HG03439 (cell line): ENCODE measurements around the gene ASB11.
"Not testable (repeated sequence)": the region's sequence is repeated elsewhere in the genome, so short reads cannot be mapped to it uniquely, and the experiment has no call there.

Experiments used
- ATAC-seq: cut with Tn5 transposase; IDR thresholded peaks from one replicate; pipeline ENCODE4 v1.9.1; 2021; ENCODE audit warnings: mild to moderate bottlenecking, moderate library complexity; ENCODE audit not compliant: unreplicated experiment

The ASB11 gene

DNA sequence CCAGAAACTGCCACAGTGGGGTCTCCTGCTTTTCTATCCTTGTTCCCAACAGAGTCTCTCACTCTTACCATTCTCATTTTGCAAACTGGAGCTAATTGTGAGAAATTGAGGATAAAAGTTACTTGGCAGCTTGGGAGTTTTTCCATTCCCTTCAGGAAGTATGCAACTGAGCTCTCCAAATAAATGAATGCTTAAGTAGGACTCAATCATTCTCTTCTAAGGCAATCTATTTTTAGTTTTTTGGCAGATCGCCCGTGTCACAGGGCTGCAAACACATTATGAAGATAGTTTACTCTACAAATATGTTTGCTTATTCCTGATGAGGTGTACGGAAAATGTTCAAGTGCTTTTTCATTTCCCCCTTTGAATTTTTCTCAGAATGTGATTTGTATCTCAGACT lies 5.3 kb downstream of the ASB11 start:
- no peak for ATAC-seq

DNA sequence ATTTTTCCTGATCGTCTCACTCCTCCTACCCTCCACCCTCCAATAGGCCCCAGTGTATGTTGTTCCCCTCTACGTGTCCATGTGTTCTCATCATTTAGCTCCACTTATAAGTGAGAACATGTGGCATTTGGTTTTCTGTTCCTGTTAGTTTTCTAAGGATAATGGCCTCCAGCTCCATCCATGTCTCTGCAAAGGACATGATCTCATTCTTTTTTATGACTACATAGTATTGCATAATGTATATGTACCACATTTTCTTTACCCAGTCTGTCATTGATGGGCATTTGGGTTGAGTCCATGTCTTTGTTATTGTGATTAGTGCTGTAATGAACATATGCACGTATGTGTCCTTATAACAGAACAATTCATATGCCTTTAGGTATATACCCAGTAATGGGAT lies 9.5 kb downstream of the ASB11 start:
- not testable (repeated sequence) for ATAC-seq

DNA sequence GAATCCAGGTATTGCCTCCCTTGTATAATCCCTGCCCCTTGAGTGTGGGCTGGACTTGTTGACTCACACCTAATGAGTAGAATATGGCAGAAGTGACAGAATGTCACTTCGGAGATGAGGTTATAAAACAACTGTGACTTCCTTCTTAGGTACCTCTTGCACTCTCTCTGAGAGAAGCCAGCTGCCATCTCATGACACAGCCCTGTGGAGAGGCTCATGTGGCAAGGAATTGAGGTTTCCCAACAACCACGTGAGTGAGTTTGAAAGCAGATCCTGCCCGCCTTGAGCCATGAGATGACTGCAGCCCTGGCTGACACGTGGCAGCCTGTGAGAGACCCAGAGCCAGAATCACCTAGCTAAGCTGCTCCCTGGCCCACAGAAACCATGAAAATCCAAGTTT lies 13.5 kb downstream of the ASB11 start:
- no peak for ATAC-seq

DNA sequence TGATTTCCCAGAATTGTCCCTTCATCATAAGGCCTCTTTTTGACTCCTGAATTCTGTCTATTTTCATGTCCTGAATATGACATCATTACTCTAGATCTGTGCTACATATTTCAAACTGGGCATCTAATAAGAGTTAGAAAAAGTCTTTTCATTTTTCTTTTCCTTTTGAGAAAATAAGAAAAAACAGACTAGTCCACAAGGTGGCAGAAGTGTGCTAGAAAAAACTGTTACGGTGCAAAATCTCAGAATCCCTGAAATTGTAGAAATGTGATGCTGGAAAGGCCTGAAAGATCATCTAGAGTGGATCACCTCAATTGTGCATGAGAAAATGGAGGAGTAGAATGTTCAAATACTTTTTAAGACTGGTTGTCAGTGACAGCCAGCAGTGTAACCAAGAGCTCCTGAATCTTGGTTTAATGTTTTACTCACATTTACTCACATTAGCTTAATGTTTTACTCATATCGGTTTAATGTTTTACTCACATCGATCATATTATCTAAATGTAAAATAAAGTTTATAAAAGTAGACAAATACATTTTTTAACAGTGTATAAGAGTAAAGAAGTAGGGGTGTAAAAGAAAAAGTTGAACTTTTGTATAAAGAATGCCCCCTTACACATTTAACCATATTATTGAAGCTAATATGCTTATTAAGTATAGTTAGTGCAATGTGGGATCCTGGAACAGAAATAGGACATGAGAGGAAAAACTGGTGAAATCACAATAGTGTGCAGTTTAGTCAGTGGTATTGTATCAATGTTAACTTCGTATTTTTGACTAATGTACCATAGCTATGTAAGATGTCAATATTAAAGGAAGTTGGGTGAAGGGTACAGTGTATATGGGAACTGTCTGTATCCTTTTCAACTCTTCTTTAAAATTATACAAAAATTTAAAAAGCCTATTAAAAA lies 15.2 kb downstream of the ASB11 start:
- ATAC-seq = no peak

DNA sequence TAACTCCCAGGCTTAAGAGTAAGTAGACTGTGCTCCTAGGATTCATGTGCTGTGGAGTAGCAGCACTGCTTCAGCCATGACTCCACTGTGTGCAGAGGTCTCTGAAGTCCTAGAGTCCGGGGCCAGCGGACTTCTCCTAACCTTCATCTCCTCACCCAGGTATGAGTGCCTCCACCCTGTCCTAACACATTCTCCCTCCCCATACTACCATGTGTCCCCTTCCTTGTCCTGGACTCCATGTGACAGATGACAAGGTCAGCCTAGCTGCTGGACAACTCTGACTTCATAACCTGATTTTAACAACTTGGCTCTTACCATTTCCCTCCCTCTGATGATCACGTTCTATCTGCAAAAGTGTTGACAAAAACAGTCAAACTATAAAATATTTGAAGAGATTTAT lies 16.7 kb downstream of the ASB11 start:
- no peak for ATAC-seq

DNA sequence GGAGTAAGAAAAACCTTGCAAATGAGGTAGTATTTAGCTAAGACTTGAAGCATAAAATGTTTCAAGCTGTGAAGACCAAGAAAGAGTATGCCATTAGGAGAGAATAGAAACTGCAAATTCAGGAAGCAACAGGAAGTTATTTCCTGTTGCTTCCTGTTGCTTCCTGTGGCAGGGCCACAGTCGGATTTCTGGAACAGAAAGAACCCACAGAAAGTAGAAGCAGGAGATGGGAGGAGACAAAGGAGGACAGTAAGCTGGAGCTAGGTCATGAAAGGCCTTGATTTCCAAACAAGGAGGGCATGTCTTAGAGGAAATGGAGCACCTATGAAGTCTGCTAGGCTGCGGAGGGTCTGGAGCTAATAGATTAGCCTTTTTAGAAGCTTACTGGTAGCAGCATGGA lies 17.2 kb downstream of the ASB11 start:
- ATAC-seq = no peak

DNA sequence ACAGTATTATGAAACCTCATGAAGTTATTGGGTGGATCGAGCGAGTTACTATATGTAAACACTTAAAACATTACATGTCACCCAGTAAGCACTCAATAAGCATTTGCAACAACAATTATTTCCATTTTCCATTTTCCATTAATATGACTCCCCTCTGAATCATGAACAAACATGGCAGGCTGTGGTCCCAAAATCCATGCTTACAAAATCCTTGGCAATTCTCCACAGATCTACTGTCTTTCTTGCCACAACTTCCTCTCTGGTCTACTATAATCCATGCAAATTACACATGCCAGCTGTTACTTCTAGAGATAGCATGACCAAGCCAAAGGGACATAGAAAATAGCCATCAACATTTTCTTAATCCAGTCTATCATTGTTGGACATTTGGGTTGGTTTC lies 22.0 kb downstream of the ASB11 start:
- ATAC-seq = no peak

DNA sequence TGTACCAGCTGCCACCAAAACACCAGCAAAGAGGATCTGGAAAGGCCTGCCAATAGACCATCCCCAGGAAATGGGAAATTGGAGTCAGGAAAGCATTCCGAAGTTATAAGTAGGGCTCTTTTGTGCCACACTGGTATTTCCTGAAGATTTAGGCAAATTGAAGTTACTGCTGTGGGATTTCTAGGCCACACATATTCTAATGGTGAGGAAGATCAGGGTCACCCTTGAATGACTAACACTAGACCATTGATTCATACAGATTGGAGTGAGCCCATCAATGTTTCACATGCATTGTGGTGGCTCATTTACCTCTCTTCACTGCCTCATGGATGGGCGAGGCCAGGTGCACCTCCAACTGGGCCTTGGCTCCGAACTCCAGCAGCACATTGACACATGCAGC lies 22.6 kb downstream of the ASB11 start:
- no peak for ATAC-seq

DNA sequence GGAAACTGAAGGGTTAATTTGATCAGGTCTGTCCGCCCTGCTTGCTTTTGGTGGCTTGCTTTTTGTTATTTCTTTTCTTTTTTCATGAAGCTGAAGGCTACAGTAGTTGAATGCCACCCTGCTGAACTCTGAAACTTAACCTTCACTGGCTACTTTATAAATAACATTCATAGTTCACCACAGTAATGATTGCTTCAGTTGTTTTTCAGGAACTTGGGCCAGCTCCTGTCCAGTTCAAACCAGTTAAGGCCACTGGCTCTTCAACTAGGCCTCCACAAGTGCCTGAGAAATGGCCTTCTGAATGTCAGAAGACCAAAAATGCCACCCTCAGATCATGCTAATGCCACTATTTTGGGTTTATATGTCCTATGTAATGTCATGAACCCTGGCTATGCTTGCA lies 37.8 kb downstream of the ASB11 start:
- no peak for ATAC-seq

DNA sequence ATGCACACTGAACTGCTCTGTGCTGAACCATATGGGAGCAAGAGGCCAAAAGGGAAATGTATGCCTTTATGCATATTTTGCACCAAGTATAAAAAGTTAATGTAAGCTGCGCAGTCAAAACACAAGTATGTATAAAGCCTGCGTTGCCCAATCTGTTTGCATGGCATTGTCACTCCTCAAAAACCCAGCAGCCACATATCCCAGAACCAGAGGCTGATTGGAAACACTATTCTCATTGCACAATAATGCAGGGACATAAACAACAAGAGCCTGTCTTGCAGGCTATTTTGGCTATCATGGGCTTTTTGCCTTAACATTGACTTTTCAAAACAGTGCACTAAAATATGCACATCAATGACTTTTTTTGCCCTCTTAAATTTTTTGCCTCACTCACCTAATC lies 40.5 kb downstream of the ASB11 start:
- no peak for ATAC-seq

DNA sequence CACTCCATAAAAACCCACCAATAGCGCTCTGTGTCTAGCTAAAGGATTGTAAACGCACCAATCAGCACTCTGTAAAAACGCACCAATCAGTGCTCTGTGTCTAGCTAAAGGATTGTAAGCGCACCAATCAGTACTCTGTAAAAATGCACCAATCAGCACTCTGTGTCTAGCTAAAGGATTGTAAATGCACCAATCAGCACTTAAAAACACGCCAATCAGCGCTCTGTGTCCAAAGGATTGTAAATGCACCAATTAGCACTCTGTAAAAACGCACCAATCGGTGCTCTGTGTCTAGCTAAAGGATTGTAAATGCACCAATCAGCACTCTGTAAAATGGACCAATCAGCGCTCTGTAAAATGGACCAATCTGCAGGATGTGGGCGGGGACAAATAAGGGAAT lies 42.2 kb downstream of the ASB11 start:
- ATAC-seq = not testable (repeated sequence)

DNA sequence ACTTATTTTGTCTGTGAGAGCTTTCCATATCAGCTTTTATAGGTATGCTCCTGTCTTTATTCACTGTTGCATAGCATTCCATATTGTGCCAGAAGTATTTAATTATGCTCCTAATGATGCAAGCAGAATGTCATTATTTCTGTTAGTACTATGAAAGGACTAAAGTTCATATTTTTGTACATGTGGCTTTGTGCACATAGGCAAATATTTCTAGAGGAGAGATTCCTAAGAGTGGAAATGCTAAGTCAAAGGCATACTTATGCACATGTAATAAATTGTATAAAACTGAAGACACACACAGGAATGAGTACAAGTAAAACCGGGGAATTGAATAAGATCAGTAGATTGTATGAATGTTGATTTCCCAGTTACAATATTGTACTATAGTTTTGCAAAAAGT lies 43.7 kb downstream of the ASB11 start:
- no peak for ATAC-seq

DNA sequence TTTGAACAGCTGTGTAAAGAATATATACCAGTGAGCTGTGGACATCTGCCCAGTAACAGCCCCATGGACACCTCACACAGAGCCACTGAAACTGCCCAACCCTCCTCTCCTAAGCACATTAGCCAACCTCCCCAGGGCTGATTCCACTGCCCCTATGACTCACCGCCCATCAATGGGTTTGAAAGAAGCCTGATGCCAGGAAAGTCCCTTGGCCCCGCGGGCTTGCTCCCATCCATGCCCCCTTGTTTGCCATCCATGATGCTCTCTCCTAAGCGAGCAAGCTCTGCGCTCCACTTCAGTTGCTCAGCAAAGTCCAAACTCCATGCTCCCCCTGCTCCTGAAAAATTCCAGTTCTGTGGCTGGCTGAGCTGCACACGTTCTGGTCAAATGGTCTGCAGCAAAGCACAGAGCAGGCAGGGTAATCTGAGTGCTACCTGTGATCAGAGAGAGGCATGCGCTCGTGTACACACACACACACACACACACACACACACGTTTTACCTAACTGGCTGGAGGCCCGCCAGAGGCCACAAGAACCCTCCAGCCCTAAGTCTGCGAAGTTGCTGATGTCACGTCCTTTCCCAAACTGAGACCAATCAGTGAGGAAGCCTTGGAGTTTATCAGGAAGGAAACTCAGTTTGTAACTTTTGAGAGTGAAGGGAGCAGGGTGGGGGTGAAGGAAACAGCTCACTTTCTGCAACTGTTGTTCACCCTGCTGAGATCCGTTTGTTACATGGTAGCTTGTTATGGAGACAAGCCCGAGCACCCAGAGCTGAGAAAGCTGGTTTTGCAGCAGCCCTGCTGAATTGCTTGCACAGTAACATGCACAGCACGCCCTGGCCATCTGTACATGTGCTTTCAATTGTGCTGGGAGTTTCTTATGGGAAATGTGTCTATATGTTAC lies 45.6 kb downstream of the ASB11 start, which contains the start of gene ASB9:
TSS of gene ASB9 (minus strand) at position 466 of the 904 bp plus-strand sequence. CDS start at position 257, 209 bp downstream.
- no peak for ATAC-seq

DNA sequence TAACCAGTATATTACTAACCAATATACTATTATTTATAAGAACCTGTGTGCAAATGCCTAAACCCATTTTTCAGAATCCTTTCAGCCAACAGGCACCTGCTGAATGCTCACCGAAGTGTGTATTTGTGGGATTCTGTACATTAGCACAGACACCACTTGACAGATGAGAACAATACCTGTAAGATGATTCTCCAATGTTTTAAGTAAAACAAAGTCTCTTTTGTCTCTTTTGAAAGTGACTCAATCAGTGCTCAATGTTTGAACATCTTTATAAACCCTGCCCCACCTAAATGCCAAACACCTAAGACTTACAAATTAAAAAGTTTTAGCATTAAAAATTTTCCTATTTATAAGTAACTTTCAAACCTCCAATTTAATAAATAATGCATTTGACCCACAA lies 46.3 kb downstream of the ASB11 start:
- ATAC-seq = no peak

DNA sequence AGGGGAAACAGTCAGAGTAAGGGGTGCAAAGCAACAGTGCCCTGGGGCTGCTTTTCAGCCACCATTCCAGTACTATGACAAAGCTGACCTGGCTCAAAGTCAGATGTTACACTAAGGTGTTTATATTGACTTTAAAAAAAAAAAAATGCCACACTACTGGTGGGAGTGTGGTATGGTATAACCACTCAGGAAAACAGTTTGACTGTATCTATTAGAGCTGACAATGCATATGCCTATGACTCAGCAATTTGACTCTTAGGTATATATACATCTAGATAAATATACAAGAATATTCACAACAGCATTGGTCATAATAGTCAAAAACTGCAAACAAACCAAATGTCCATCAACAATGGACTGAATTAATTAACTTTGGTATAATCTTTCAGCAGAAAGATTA lies 60.6 kb downstream of the ASB11 start:
- ATAC-seq = no peak

DNA sequence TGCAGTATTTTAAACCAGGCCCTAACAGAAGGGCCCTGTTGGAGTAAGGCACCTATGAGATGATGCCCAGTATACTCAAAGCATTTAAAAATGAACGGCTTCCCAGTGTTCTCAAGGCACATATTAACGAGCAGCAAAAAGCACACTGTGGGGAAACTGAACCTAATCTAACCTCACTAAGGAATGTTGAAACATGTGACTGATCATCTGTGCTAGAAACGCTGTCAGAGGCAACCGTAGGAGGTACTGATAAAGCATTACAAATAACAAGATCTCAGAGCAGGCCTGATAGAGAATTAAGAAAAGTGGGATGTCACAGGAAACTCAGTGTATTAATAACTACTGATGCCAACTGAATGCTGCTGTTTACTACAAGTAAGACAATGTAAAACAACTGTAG lies 69.5 kb downstream of the ASB11 start:
- ATAC-seq = no peak

DNA sequence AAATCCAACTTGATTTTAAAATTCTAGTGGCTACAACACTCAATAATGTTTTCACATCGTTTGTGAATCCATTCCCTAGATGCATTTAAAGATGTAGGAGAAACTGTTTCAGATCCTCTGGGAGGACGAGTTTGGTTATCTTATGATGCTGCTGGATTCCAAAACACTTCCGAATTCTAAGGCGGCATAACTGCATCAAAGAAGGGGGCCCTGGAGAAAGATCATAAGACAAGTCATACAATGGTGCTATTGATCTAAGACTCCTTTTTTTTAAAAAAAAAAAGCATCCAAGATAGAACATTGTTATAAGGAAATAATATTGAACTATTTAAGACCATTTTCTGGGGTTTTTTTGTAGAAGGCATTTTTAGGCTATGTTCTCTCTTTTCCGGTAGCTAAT lies 71.0 kb downstream of the ASB11 start:
- ATAC-seq = no peak

DNA sequence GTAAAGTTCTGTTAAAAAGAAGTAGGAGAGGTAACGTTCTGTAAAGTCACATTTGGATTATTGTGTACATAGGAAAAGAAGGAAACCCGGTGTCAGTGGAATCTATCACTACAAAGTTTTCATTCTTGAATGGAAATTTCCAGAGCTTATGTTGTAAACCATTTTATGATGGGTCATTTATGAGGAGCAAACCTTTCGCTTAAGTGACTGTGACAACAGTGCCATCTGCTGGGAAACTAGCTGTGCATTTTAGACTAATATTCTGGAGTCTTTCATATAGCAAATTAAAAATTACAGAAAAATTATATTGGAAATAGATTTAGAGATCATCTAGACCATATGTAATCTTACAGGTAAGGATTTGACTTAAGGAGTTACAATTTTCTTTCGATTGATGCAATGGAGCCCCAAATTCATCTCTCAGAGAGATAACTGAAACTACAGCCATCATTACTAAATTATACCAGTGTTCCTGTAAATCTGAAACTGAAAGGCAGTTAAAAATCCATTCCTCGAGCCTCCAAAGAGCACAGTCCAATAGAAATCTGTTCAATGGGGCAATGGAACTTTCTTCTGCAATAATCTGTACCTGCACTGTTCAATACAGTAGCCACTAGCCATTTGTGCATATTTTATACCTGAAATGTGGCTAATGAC lies 72.4 kb downstream of the ASB11 start:
- ATAC-seq = no peak

DNA sequence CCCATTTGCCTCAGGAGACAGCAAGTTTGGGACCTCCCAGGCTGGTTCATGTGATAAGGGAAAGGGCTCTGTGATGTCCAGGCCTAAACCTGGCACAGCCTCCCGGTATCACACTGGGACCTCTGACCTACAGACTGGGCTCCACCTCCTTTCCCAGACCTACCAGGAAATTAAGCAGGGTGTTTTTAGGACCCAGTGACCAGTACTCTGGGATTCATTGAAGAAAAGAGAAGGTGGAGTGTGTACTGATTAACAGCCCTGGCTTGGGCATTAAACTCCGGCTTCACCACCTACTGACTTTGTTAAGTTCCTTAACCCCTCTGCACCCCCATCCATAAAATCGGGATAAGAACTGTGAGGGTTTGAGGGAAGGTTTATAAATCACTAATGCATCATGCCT lies 74.1 kb downstream of the ASB11 start:
- ATAC-seq = no peak

DNA sequence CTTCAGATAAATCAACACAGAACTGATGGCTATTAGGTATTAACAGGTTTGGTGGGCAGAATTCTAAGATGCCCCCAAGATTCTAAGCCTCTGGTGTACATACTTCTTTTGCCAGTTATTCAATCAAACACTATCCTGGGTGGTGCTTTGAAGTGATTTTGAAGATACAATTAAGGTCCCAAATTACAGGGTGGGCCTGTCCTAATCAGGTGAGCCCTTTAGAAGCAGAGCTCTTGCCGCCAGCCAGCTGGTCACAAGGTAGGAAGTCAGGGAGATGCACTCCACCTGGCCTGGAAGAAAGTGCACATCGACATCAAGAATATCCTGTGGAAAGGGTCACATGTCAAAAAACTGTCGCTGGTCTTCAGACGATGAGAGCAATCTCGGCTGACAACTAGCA lies 75.0 kb downstream of the ASB11 start:
- ATAC-seq = no peak

DNA sequence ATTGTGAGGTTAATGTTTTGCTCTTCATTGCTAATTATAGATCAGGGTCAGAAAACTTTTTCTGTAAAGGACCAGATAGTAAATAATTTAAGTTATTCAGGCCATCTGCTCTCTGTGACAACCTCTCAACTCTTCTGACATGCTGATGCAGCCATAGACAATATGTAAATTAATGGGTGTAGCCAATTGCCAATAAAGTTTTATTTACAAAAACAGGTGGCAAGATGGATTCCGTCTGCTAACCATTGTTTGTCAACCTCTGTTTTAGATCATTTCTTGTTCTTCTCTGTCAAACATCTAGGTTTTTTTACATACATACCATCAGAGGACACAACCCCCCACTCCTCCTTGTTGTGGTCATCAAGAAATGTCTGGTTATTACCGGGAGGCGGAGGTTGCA lies 79.3 kb downstream of the ASB11 start:
- ATAC-seq = no peak
